GM18870 (cell line): ENCODE results near the gene GRM8.

Experiments
- ATAC-seq: cut with Tn5 transposase; IDR thresholded peaks from one replicate; pipeline ENCODE4 v1.9.1; 2021; ENCODE audit warnings: moderate library complexity; ENCODE audit not compliant: unreplicated experiment

Gene GRM8

DNA sequence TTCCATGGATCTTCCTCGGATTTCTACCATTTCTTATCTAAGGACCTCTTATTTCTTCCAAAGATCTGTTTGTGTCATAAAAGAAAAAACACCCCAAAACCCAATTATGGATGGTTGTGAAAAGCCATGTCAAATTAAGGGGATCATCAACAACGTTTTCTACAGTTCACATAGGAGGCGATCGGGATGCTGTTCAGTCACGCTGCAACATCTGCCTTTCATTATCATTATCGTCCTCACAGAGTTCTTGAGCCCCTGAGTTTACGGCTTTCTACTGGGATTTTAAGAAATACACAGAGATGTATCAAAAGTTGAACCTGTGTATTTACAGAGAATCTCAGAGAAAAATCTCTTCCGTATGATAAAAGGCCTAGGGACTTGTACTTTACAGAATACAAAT lies 101.4 kb downstream of the GRM8 start:
- no peak for ATAC-seq

DNA sequence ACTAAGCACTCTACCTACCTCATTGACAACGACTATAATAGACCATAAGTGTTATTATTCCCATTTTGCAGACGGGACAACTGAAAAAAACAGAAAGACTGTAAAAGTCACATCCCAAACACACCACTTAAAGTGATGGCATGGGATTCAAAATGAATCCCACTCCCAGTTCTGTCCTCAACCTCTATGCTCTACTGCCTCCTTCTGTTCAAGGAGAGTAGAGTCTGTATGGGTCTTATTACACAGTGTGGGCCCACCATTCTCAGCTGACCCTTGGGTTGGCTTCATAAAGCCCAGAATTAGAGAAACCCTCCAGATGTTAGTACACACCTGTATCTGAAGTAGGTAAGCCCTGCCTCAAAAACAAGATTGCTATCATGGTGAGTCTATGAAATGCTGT lies 102.2 kb downstream of the GRM8 start:
- ATAC-seq: no peak

DNA sequence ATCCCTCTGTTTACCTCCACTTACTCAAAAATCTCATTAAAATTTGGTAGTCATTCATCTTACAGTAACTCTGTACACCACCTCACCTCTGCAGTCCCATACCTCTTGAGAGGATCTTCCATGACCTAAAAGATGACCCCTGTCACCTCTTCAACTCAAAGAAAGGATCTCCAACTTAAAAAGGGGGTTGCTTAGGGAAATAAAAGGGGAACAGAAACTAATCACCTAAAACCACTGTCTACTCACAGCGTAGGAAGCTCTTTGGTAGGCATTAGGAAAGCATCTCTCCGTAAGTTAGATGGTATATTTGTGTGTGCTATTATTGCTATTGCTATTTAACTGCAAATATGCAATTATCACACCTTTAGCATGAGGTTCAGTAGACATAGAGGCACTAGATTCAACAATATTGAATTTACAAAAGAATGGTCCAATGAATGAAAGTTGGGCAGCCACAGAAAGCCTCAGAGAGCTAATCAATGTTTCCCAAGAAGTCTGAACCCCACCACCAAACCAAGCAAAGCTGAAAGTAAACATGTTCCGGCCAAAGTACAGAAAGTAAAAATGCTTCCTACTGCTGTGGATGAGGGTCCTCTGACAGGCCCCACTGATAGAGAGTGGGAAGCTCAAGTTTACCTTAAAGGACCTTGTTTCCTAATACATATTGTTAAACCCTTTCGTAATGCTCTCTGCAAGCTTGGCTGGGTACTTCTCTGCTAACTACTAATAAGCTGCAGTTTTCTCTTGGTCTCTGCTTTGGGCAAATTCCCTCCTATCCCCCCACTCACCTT lies 105.8 kb downstream of the GRM8 start:
- no peak for ATAC-seq

DNA sequence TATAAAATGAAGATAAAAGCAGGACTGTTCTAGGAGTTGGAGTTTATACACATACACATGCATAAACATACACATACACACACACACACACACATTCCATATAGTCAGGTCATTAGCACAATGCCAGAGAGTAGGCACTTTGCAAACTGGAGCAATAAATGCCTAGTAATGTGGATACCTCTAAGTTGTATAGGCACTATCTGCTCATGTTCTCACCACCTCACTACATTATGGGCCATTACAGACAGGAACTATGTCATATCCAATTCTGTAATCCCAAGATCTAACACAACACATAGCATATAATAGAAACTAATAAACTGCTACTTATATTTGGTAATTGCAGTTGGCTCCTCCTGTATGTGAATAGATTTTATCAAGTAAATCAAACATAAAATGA lies 115.6 kb downstream of the GRM8 start:
- ATAC-seq: no peak

DNA sequence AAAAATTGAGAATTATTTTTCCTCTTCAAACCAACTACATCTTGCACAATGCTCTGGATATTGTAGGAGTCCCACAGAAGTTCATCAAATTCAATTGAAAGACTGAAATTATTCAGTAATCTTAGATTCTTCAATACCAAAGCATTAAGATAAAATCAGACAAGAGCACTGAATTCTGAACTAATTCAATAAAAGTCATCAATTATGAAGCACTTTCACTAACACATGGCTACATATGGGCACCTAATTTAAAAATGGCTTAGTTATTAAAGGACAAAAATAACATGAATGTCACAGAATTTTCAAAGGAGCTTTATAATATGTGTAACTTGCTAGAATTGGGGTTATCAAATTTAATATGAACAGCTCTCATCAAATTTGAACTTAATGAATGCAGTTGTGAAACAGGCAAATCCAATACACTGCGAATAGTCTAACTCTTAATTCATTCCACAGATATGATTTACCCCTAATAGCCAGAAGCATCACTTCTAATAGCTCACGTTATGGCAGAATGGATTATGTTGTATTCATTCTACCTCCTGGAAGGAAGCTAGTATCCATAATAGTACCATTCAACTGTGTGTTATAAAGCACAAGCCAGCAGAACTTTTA lies 116.8 kb downstream of the GRM8 start:
- ATAC-seq: no peak

DNA sequence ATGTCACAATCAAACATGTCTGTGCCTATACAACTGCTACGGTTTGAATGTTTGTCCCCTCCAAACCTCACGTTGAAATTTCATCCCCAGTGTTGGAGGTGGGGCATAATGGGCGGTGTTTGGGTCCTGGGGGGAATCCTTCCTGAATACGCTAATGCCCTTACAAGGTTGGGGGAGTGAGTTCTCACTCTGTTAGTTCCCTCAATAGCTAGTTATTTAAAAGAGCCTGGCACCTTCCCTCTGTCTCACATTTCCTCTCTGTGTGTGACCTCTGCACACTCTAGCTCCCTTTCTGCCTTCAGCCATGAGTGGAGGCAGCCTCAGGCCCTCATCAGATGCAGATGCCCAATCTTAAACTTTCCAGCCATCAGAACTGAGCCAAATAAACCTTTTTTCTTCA lies 129.5 kb downstream of the GRM8 start:
- no peak for ATAC-seq

DNA sequence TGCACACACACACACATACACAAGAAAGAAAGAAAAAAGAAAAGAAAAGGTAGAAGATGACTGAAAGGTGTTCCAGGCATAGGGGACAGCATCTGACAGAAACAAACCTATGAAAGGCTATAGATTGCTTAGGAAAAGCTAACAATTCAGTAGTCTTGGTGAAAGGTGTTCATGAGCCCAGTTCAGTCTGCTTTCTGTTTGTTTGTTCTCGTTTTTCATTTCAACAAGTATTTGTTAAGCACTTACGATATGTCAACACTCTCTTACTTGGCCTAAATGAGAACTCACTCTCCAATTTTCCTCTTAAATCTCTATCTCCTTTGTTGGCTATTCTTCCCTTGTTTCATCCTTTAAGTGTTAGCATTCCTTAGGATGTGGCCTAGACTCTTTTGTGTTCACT lies 133.2 kb downstream of the GRM8 start:
- ATAC-seq: no peak

DNA sequence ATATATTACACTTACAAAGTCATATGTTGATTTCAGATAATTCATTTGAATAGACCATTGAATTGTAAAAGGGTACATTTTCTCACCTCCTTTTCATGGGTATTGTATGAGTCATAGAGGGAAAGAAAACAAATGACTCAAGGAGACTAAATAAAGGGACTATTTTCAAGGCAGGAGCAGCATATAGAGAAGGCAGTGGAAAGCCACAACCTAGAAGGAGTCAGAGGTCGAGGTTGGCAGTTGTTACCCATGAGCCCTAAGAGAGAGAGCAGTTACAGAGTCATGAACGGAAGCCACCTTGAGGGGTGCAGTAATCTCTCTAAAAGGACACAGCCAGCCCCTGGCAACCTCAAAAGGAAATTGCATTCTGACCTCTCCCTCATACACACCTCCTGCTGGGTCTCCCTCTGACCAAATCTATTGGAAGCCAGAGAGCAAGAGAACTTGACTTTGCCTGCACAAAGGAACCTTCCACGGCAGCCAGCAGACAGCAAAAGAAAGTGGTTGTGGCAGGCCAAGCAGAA lies 137.9 kb downstream of the GRM8 start:
- peak; percentile 87 for ATAC-seq

DNA sequence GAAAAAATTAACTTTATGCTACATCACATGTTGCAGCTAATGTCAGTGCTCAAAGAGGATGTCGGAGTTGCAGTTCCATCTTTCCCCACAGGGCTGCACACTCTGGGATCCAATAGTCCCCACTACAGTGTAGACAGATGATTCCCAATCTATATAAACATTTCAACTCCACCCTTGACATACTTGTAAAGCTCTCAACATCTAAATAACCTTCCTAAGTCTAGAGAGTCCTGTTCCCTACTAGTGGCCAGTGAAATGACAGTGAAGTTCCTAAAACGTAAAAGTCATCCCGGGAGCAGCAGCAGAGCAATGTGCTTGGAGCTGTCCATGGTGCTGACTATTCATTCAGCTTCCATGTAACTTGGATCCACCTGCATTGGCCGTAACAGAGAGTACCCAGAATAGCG lies 145.1 kb downstream of the GRM8 start:
- peak; percentile 83 for ATAC-seq

DNA sequence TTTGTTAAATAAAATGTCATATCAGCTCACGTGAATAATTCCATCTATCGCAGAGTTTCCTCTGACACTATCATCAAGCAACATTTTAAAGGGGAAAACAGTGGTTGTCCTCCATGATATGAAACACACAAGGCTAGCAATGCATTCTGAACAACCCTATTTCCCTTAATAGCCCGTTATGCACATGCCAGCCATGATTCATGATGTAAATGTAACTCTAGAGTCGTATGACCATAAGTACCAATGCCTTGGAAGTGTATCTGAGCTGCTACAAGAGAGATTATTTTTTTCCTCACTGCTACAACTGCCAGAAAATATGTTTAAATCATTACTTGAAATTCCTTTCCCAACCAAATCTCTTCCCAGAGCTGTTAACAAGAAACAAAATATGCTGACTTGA lies 159.4 kb downstream of the GRM8 start:
- no peak for ATAC-seq

DNA sequence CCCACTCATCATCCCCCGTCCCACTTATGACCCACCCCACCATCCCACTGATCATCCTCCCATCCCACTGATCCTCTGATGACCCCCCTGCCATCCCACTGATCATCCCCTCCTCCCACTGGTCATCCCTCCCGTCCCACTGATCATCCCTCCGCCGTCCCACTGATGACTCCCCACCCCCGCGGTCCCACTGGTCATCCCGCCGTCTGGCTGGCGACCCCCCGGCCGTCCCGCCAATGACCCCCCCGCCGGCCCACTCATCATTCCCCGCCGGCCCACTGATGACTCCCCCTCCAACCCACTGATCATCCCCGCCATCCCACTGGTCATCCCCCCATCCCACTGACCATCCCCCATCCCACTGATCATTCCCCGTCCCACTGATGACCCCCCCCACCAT lies 161.1 kb downstream of the GRM8 start:
- no peak for ATAC-seq

DNA sequence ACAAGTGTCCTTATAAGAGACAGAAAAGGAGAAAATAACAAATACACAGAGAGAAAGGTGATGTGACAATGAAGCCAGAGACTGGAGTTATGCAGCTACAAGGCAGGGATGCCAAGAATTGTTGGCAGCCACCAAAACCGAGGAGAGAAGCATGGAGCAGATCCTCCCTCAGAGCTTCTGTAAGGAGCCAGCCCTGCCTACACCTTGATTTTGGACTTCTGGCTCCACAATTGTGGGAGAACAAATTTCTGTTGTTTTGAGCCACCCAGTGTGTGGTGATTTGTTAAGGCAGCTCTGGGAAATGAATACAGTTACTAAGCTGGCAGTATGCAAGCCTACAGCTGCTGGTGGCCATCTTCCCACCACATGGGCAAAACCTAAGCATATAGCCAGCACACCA lies 163.6 kb downstream of the GRM8 start:
- no peak for ATAC-seq

DNA sequence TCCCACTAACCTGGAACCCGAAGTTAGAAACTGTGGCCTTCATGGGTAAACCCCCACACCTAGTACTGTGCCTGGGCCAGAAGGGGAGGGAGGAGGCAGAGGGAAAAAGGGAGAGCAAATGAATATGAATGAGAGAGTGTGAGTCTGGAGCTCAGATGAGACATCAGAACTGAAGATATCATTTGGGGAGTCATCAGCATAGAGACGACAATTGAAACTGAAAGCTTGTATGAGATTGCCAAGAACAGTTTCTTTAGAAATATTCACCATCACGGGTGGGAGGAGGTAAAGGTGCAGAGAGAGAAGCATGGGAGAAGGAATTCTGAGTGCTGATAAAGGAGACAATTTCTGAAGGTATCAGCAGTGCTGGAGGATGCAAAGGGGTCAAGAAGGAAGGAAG lies 171.2 kb downstream of the GRM8 start:
- ATAC-seq: no peak

DNA sequence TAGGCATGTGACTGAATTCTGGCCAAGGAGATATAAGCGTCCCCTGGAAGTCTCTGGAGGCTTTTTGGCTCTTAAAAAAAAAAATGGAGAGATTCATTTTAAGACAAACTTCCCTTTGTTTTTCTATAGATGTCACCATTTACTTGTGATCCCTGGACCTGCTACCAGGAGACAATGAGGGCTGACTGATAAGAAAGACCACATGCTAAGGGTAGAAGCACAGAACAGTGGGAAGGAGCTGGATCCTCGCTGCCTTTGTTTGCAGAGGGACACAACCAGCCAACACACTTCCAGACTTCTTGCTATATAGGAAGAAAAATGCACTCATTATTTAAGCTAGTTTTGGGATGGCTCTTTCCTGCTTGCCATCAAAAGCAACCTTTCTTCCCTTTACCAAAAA lies 172.2 kb downstream of the GRM8 start:
- ATAC-seq: no peak

DNA sequence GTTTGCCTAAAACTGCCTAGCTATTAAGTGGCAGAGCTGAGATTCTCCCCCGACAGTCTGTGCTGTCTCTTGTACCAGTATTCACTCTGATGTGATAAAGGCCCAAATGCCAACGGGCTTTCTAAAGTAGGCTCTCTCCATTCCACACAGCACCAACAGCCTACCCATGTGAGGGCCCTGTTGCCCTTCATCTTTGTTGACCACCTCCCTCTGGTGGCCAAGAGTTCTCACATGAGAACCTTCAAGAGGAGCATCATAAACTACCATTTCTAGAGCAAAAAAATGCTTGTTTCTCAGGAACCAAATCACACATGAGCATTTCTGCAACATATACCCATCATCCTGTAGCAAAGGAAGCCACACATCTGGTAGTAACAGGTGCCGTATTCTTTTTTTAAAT lies 185.8 kb downstream of the GRM8 start:
- no peak for ATAC-seq

DNA sequence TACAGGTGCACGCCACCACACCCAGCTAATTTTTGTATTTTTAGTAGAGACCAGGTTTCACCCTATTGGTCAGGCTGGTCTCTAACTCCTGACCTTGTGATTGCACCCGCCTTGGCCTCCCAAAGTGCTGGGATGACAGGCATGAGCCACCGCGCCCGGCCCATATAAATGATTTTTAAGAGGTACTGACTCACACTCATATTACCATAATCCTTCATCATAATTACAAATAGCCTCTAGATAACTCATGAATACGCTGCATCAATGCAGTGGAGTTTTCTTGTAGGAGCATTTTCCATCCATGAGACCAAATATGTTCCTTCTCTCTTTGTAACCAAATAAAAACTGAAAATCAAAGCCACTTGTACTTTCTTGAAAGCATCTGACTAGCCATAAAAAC lies 193.3 kb downstream of the GRM8 start:
- no peak for ATAC-seq

DNA sequence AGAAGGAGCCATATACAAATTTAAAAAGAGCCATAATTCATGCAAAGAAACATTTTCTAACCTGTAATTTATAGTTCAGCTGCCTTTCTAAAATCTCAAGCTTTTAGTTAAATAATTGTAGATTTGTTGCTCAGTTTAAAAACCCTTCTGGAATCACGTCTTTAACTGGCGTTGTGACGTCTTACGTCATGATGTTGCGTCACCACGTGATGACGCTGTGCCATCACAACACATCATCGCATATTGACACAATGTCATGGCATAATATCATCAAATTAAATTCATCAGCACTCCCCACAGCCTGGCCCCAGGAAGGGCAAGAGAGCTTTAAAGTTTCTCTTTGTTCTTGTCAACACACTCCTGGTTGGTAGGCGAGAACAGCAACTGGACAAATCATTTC lies 194.8 kb downstream of the GRM8 start:
- ATAC-seq: no peak

DNA sequence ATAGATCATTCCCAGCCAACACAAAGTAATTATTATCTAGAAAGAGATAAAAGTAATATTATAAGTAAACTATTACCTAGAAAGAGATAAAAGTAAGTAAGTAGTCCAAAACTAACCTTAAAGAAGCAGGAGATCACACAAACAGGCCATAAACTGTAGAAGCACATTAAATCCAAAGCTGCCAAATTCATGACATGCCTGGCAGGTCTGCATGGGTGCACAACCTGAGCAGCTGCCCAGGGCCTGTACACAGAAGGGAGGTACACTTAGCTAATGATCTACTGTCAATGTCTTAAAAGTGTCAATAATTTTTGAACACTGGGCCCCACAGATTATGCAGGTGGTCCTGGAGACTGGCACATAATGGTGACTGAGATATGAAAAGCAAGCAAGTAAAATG lies 196.5 kb downstream of the GRM8 start:
- no peak for ATAC-seq

DNA sequence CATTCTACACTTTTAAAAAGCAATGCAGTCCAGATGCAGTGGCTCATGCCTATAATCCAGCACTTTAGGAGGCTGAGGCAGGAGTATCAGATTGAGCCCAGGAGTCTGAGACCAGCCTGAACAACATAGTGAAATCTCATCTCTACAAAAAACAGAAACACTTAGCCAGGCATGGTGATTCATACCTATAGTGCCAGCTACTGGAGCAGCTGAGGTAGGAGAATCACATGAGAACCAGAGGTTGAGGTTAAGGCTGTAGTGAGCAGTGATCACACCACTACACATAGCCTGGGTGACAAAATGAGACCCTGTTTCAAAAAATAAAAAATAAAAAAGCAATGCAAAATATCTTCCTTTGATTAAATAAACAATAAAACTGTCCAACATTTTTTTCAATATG lies 205.2 kb downstream of the GRM8 start:
- no peak for ATAC-seq

DNA sequence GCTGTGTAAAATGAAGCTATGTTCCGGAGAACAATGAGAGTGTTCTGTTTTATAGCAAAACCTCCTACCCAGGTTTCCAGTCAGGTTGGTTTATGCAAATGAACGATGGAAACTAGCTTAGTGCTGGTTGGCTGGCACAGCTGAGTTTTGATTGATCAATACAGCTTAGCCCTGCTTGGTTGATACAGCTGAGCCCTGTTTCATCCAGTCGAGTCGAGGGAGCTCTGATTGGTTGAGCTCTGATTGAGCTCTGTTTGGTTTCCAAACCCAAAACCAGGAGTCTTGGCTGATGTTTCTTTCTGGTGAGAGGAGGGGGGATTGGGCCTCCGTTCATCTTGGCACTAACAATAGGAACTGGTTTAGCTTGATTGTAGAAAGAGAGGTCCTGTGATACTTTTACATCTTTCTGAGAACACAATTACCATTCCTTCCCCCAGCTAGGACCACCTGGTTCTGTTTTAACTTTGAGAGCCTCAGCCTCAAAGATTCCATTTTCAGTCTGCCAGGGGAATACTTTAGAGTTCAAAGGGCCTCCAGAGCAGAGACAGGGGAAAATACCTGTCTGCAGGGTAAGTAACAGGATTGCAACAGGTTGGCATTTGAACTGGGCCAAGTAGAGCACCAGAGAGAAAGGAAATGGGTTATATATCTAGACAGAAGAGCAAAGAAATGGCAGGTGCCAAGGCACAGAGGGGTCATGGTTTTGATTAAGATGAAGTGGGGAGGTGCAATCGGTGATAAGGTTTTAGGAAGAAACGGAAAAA lies 210.9 kb downstream of the GRM8 start:
- ATAC-seq: no peak

DNA sequence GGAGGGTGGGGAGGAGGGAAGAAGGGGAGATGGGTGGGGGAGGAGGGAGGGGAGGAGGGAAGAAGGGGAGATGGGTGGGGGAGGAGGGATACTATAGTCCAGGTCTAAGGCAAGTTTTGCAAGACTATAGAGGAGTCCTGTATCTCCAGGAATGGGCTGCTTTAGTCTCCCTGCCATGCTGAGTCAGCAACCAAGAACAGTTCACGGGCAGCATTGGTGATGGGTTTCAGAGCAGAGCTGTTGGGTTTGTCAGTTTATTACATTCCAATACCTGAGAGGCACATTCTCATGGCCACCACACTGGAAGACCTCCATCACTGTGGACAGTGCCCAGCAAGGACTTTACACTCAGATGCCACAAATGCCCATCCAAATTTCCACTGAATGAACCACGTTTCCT lies 212.7 kb downstream of the GRM8 start:
- no peak for ATAC-seq

DNA sequence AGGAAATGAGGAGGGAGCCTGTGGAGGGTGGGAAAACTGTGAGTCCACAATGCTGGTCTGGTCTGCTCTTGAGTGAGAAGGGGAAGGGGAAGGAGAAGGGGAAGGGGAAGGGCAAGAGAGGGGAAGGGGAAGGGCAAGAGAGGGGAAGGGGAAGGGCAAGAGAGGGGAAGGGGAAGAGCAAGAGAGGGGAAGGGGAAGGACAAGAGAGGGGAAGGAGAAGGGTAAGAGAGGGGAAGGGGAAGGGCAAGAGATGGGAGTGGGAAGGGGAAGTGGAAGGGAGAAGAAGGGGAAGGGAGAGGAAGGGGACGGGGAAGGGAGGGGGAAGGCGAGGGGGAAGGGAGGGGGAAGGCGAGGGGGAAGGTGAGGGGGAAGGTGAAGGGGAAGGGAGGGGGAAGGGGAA lies 213.2 kb downstream of the GRM8 start:
- no peak for ATAC-seq
